H9 (cell line): ENCODE data around the gene CPHXL2. TPM values are rescaled to one million over a fixed set of nuclear protein-coding genes. Genes with fewer than 3 reads are reported as not detected.

Experiments
- DNase-seq: peaks from one replicate; pipeline ENCODE4 v3.0.0-alpha.2; 2017
- H2AFZ ChIP-seq: one replicate; pipeline ENCODE4 v1.6.1; 2013; ENCODE audit warnings: mild to moderate bottlenecking, low read length, control low read depth, moderate library complexity
- H2AK5ac ChIP-seq: 2 replicates; pipeline ENCODE4 v1.6.1; 2013; ENCODE audit warnings: low read length, control low read depth, mixed read lengths; ENCODE audit not compliant: insufficient read length
- H2BK120ac ChIP-seq: one replicate; pipeline ENCODE4 v1.6.1; 2013; ENCODE audit warnings: low read depth, mild to moderate bottlenecking, low read length, control low read depth, inconsistent platforms; ENCODE audit not compliant: poor library complexity, severe bottlenecking
- H2BK12ac ChIP-seq: 2 replicates; pipeline ENCODE4 v1.6.1; 2013; ENCODE audit warnings: low read length, control low read depth, mixed read lengths, low read depth; ENCODE audit not compliant: insufficient read length
- H2BK15ac ChIP-seq: 2 replicates; pipeline ENCODE4 v1.6.1; 2013; ENCODE audit warnings: low read depth, low read length, control low read depth
- H2BK20ac ChIP-seq: one replicate; pipeline ENCODE4 v1.6.1; 2013; ENCODE audit warnings: low read depth, mild to moderate bottlenecking, low read length, control low read depth, inconsistent platforms; ENCODE audit not compliant: poor library complexity, severe bottlenecking
- H2BK5ac ChIP-seq: 2 replicates; pipeline ENCODE4 v1.6.1; 2013; ENCODE audit warnings: low read length, control low read depth, mixed read lengths; ENCODE audit not compliant: insufficient read length
- H3K14ac ChIP-seq: 2 replicates; pipeline ENCODE4 v1.6.1; 2013; ENCODE audit warnings: low read length, control low read depth; ENCODE audit not compliant: insufficient read depth
- H3K18ac ChIP-seq: 2 replicates; pipeline ENCODE4 v1.6.1; 2013; ENCODE audit warnings: low read depth, mild to moderate bottlenecking, mixed read lengths, low read length, control low read depth; ENCODE audit not compliant: insufficient read length
- H3K23ac ChIP-seq: 2 replicates; pipeline ENCODE4 v1.6.1; 2013; ENCODE audit warnings: low read length, control low read depth, mixed read lengths, low read depth; ENCODE audit not compliant: insufficient read length
- H3K23me2 ChIP-seq: 2 replicates; pipeline ENCODE4 v1.6.1; 2013; ENCODE audit warnings: low read depth, mild to moderate bottlenecking, mixed read lengths, low read length, control low read depth; ENCODE audit not compliant: insufficient read length, poor library complexity, severe bottlenecking
- H3K27ac ChIP-seq: 2 replicates; pipeline ENCODE4 v1.5.1; 2013; ENCODE audit warnings: low read length, control low read depth, mixed read lengths, low read depth; ENCODE audit not compliant: insufficient read length
- H3K27me3 ChIP-seq: 2 replicates; pipeline ENCODE4 v1.6.1; 2013; ENCODE audit warnings: low read length, control low read depth, inconsistent platforms; ENCODE audit not compliant: insufficient read depth
- H3K4ac ChIP-seq: 2 replicates; pipeline ENCODE4 v1.6.1; 2013; ENCODE audit warnings: low read depth, mild to moderate bottlenecking, control low read depth, inconsistent platforms, low read length, moderate library complexity
- H3K4me1 ChIP-seq: 2 replicates; pipeline ENCODE4 v1.6.1; 2013; ENCODE audit warnings: low read length, control low read depth, inconsistent platforms; ENCODE audit not compliant: insufficient read depth
- H3K4me2 ChIP-seq: 2 replicates; pipeline ENCODE4 v1.6.1; 2013; ENCODE audit warnings: low read length, control low read depth, mixed read lengths; ENCODE audit not compliant: insufficient read length, insufficient read depth
- H3K56ac ChIP-seq: 2 replicates; pipeline ENCODE4 v1.6.1; 2013; ENCODE audit warnings: low read depth, mild to moderate bottlenecking, mixed read lengths, low read length, control low read depth; ENCODE audit not compliant: insufficient read length
- H3K79me1 ChIP-seq: 2 replicates; pipeline ENCODE4 v1.6.1; 2013; ENCODE audit warnings: low read depth, mild to moderate bottlenecking, moderate library complexity, low read length, control low read depth, inconsistent platforms; ENCODE audit not compliant: insufficient read depth, poor library complexity, severe bottlenecking
- H3K79me2 ChIP-seq: 2 replicates; pipeline ENCODE4 v1.6.1; 2013; ENCODE audit warnings: low read length, control low read depth, inconsistent platforms; ENCODE audit not compliant: insufficient read depth
- H3K9ac ChIP-seq: 2 replicates; pipeline ENCODE4 v1.6.1; 2013; ENCODE audit warnings: low read length, control low read depth, mixed read lengths; ENCODE audit not compliant: insufficient read length; ENCODE audit errors: extremely low read depth
- H3K9me3 ChIP-seq: one replicate; pipeline ENCODE4 v1.6.1; 2013; ENCODE audit warnings: low read depth, low read length, inconsistent platforms; ENCODE audit not compliant: control insufficient read depth
- H3T11ph ChIP-seq: one replicate; pipeline ENCODE4 v1.6.1; 2013; ENCODE audit warnings: mild to moderate bottlenecking, low read length, control low read depth, inconsistent platforms
- H4K20me1 ChIP-seq: one replicate; pipeline ENCODE4 v1.6.1; 2013; ENCODE audit not compliant: control insufficient read depth, insufficient read length, insufficient read depth
- H4K5ac ChIP-seq: 2 replicates; pipeline ENCODE4 v1.6.1; 2013; ENCODE audit warnings: low read depth, mild to moderate bottlenecking, mixed read lengths, low read length, control low read depth; ENCODE audit not compliant: insufficient read length
- H4K8ac ChIP-seq: replicated peaks from 2 replicates; pipeline ENCODE4 v1.6.1; 2013; ENCODE audit warnings: low read length, control low read depth, mixed read lengths, low read depth; ENCODE audit not compliant: insufficient read length
- H4K91ac ChIP-seq: 2 replicates; pipeline ENCODE4 v1.6.1; 2013; ENCODE audit warnings: low read depth, mild to moderate bottlenecking, moderate library complexity, mixed read lengths, low read length, control low read depth; ENCODE audit not compliant: insufficient read length
- H3K27ac Mint-ChIP-seq, 3 experiments: 2 replicates in 2 of 3; 3 replicates in 1 of 3; pipeline ENCODE4 v1.8.0; 2020 to 2021; ENCODE audit warnings: mixed read lengths in 3 of 3, mild to moderate bottlenecking in 1 of 3, moderate library complexity in 1 of 3
- H3K27me3 Mint-ChIP-seq: 2 replicates; pipeline ENCODE4 v1.8.0; 2021; ENCODE audit warnings: low read depth, mild to moderate bottlenecking, moderate library complexity, mixed read lengths
- H3K36me3 Mint-ChIP-seq, 3 experiments: 2 replicates in 2 of 3; 3 replicates in 1 of 3; pipeline ENCODE4 v1.8.0; 2020 to 2021; ENCODE audit warnings: low read depth in 3 of 3, mixed read lengths in 3 of 3; ENCODE audit not compliant: insufficient read depth in 1 of 3
- H3K4me1 Mint-ChIP-seq, 2 experiments: 2 replicates each; pipeline ENCODE4 v1.8.0; 2020; ENCODE audit warnings: mixed read lengths in 2 of 2
- H3K4me3 Mint-ChIP-seq, 2 experiments: 2 replicates in 1 of 2; 3 replicates in 1 of 2; pipeline ENCODE4 v1.8.0; 2020 to 2021; ENCODE audit warnings: mild to moderate bottlenecking in 2 of 2, mixed read lengths in 2 of 2, moderate library complexity in 1 of 2
- H3K9me3 Mint-ChIP-seq, 2 experiments: 2 replicates in 1 of 2; 3 replicates in 1 of 2; pipeline ENCODE4 v1.8.0; 2020; ENCODE audit warnings: mild to moderate bottlenecking in 2 of 2, mixed read lengths in 2 of 2, moderate library complexity in 1 of 2
- CTCF ChIP-seq: fragments of 200-600 bp; sonication (generic); conservative IDR thresholded peaks from 3 replicates; pipeline ENCODE4 v1.8.0; 2021; ENCODE audit warnings: antibody characterized with exemption, mild to moderate bottlenecking
- WGBS: extraction: QIAGEN DNeasy Blood & Tissue Kit; methylation state at CpG from one replicate; pipeline ENCODE4 v1.1.7; 2013; ENCODE audit warnings: missing lambda C conversion rate, low lambda C conversion rate, mixed read lengths; ENCODE audit not compliant: insufficient read length; ENCODE audit errors: extremely low coverage; 5-methylcytosine and 5-hydroxymethylcytosine counted together
- total RNA-seq: library from RNA; stranded (reverse); gene quantifications from 2 replicates; pipeline ENCODE4 v1.2.1, GENCODE V29; 2021

CPHXL2 gene
- total RNA-seq, 1 experiment from 2014 or later, result not detected

DNA sequence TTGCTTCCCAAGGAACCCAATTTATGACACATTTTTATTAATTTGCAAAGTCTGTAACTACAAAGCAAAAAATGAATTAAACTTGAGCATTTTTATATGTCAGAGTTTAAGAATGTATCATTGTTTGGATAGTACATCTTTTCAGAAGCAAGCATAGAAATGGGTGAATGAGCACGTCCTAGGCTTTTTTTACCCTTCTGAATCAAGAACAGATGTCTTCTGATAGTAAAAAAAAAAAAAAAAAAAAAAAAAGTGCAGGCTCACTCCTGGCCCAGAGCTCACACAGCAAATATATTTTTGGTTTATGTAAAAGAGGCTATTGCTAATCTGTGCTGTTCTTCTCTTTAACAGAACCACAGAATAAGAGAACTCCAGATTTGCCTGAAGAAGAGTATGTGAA, 22.9 kb downstream of the CPHXL2 start:
- Histone ChIP-seq H2AFZ (no peak overlapping the region), H2BK5ac (no peak overlapping the region), H3K4ac (no peak overlapping the region), H3K9ac (no peak overlapping the region), H2BK12ac (no peak overlapping the region), H3K23me2 (peaks cover 4% of the 10 kb centered on the region), H4K20me1 (no peaks in the 10 kb centered on the region), H4K5ac (no peak overlapping the region), H3K9me3 (no peaks in the 10 kb centered on the region), H3K27me3 (no peaks in the 10 kb centered on the region), H2BK120ac (no peak overlapping the region), H3K79me2 (peaks cover 13% of the 10 kb centered on the region; the same call in 1 of the 2 replicates), H3K4me1 (no peaks in the 10 kb centered on the region), H2BK15ac (no peak overlapping the region), H3K27ac (no peak overlapping the region), H3K79me1 (no peaks in the 10 kb centered on the region), H4K91ac (no peak overlapping the region), H4K8ac (no peak overlapping the region), H3T11ph (no peak overlapping the region), H2AK5ac (no peak overlapping the region), H2BK20ac (no peak overlapping the region), H3K56ac (no peak overlapping the region), H3K18ac (no peak overlapping the region), H3K4me2 (no peak overlapping the region), H3K23ac (no peak overlapping the region), H3K14ac (no peak overlapping the region)
- no CpG with 5 or more reads among the region's 1 CpG for WGBS
- Mint-ChIP-seq H3K36me3 (peaks cover 17 to 41% (median 39%) of the 10 kb centered on the region in 3 experiments; a peak in 6 of 7 replicates), H3K27ac (peak overlapping the region in 1 of 3 experiments; percentile 18; a peak in 3 of 7 replicates), H3K27me3 (no peaks in the 10 kb centered on the region), H3K4me1 (peaks cover 16% of the 10 kb centered on the region in 2 experiments), H3K9me3 (no peaks in the 10 kb centered on the region), H3K4me3 (no peak overlapping the region)
- TF ChIP-seq CTCF, result no peak
- DNase-seq, result no peak
